Measurements from ENCODE around the gene FAM81B.
A peak's percentile ranks its signal among the peaks of the same experiment; 100 is the strongest.

FAM81B gene

DNA sequence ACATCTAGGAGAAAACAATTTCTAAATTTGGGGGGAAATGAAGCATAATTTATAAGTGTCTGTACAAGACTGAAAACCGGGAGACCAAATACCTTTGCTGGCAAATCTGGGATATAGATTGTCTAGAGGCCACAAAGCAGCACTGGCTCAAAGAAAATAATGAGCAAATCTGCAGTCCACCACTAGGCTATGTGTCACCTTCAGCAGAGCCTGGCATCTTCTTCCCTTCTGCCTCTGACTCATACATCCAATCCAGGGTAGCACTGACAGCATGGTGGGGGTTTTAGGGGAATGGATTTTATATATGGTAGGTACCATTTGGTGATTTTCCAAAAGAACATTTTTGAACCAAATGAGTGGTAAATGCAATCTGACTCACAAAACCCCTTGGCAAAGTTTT is 12.8 kb downstream of the FAM81B start:
- DNase-seq = no peak

DNA sequence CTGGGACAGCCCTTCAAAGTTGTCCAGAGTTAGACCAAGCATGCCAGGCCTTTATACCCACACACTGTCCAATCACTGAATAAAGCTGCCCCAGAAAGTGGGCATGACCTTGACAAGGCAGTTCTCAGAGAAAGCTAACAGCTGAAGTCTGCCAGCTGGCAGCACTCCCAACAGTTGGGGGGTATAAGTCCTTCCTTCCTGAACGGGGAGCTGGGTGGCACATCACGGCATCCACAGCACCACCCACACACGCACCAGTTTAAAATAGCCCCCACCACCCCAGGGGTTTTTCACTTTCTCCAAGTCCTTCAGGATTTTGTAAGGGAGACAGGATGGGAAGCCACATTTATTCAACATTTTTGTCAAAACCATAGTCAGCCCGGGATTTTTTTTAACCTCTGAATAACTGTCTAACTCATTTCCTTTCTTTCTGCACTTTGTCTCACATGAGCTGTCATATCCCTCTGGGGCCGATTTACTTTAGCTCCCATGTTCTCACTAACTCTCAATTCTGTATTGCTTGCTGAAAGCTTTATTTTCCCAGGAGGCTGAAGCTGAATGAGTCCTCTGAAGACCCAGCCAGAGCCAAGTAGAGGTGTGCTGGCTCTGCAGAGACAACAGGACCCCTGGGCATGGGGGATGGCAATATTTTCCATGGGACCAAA is 15.4 kb downstream of the FAM81B start:
- no peak for DNase-seq

DNA sequence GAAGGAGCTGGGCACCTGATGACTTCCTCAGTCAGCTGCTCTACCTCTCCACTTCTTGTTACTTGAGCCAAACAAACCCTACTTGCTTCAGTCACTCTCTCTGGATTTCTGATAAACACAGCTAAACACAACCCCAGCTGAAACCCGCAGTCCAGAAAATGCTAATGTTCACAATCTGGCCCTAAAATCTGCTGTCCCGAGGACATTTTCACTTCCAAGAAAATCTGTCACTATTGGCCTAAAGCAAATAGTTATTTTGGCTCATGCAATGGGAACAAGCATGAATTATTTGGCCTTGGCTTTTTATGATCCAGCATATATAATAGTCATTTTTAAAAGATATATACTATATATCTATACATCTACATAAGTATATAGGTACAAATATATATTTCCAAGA is 19.1 kb downstream of the FAM81B start:
- no peak for DNase-seq

DNA sequence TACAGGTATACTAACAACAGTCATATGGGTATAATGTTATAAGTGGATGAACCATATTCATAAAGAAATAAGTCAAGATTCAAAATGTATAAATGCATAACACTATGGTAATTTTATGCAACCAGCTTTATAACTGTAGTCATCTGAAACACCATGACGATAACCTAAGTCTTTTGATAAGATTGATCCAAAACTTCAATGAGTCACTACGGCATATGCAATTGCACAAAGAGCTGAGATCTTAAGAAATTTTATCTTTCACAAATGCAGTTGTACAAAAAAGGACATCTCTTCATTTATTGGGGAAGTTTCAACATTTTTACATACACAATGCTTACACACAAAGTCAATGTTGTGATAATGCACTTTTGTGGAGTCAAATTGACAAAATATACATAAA is 20.3 kb downstream of the FAM81B start:
- no peak for DNase-seq

DNA sequence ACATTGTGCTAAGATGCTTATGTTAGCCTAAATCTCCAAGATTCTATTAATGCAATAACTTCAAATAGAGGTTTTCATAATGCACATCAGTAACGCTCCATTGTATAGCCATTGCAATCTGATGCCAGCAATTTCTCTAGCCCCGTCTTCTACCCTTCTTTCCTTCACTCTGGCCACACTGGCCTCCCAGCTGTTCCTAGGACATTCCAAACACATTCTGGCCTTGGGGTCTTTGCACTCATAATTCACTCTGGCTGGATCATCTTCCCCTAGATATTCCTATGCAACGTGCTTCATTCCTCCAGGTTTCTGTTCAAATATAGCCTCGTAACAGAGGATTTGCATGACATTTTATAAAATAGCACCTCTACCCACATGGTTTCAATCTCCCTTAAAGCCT is 23.3 kb downstream of the FAM81B start:
- no peak for DNase-seq

DNA sequence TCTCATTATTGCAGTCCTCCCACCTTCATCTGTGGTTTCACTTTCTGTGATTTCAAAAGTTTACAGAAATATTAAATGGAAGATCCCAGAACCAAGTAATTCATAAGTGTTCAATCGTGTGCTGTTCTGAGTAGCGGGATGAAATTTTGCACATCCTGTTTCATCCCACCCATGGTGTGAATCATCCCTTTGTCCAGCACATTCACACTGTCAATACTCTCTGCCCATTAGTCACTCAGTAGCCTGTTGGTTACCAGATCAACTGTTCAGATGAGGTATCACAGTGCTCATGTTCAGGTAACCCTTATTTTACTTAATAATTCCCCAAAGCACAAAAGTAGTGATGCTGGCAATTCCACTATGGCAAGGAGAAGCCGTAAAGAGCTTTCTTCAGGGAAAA is 26.8 kb downstream of the FAM81B start:
- no peak for DNase-seq

DNA sequence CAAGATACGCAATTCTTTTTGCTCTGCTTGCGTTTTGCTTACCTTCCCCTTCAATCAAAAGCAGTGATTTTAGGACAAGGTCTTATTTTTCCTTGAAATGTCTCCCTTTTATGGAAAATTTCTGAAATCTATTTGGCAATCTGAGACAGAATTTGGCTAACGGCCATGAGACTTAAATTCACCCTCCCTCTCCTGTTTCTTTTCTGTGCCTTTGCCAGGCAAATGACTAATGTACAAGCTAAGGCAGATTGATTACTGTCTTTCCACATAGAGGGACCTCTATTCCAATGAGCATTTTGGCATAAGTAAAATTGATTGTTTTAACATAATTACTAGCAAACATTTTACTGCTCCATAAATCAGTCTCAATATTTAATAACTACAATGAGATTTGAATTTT is 31.7 kb downstream of the FAM81B start:
- DNase-seq = no peak

DNA sequence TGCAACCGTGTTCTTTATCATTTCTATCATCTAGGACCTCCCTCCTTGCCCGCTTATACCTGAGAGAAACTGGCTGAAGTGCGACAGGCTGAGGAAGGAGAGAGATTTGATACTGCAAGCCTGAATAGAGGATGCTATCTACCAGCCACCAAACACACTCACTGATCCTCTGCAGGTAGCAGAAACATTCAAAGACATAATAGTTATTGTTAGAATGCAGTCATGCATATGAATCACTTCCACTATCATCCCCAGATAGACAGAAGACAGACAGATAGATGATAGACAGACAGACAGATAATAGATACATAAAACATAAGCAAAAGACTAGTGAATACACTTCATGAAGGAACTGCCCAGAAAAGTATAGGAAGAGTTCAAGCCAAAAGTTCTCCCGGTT is 32.9 kb downstream of the FAM81B start:
- DNase-seq = peak; percentile 23

DNA sequence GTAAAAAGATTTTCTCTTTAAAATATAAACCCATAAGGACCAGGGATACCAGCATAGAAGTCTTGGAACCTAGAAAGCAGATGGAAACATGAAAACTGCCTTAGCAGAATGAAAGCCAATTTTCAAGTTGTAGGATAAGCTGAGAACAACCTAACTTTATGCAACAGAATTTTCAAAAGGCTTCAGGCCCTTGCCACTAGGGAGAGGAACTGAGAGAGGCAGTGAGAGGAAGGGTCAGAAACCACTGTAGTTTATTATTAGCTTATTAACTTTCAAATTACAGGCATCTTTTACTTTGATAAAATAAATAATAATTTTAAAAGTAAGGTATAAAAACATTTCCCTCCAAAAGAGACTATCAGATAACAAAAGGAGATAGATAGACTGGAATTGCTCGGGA is 33.4 kb downstream of the FAM81B start:
- DNase-seq = no peak

DNA sequence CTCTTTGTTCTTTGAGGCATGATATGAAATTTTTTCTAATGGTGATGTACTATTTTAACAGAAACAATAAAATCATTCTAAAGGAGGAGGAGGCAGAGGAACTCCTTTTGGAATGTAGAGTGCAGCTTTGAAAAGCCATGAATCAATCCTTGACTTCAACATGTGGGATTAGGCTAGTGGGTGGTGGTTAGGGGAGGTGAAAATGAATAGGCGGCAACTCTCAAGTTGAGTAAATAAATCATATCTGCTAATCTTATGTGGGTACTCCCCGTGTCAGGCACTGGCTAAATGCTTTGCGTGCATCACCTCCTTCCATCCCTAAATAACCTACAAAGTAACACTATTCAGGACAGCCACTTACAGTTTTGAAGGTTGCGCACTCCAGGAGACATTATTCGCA is 35.1 kb downstream of the FAM81B start:
- no peak for DNase-seq

DNA sequence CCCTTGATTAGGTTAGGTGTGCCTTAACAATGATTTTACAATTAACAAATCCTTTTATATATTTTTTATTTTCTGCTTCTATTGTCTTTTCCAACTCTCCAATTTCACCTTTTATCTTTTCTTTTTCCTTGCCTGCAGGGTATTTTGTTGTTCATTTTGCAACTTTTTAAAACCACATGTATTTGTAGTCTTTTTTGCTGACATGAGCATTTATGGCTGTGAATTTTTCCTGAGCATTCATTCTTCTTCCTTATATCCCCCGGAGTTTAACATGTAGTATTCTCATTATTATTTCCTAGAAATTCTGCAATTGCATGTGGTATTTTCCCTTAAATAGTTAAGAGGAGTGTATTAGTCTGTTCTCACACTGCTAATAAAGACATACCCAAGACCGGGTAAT is 41.6 kb downstream of the FAM81B start:
- DNase-seq = no peak

DNA sequence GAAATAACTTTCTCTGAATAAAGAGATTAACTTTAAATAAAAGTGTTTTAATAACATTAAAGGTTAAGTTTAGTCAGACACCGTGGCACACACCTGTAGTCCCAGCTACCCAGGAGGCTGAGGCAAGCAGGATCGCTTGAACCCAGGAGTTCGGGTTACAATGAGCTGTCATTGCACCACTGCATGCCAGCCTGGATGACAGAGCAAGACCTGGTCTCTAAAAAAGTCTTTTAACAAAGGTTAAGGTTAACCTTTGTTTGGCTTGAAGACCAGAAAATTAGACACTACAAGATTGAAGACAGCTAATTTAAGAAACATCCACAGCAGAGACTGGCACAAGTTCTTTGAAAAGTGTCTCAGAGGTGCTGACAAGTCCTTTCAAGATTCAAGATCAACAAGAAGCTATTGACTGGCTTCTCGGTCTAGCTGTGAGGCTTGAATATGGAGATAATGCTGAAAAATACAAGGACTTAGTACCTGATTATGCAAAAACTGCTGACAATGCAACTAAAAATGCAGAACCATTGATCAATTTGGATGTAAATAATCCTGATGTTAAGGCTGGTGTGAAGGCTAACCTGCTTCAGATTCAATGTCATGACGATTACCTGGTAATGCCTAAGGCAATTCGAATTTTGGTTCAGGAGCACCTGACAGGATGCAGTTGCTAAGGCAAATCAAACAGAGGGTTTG is 48.8 kb downstream of the FAM81B start:
- DNase-seq = no peak

DNA sequence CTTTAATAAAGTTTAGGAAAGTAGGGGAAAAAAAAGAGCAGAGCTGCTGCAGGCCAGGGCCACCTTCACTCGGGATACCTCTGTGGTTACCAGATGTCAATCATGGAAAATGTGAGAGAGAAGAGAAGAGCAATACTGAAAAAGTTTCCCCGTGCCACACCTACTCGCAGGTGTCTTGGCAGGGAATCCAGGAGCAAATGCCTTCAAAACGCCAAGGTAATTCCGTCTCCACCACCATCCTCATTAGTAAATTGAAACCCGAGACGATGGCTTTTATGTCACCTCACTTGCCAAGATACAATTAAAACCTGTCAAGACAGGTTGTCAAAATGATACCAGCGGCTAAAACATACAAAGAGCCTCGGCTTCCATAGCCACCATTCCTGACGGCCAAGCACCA is 49.7 kb downstream of the FAM81B start:
- DNase-seq = no peak

DNA sequence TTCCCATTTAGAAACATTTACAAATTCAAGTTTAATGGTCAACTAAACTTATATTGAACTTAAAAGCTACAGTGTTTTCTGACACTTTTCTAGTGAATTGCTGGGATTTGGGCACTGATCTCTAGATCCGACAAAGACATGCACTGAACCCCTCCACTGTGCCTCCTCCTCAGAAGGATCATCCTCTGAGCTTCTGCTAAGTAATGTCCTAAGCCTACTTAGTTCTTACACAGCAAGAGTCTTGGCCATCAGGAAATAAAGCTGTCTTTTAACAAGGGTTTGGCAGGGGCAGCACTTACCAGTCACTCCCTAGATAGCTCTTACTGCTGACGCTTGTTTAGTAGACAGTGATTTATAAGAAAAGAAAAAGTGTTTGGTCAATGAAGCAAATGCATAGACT is 50.5 kb downstream of the FAM81B start:
- no peak for DNase-seq

DNA sequence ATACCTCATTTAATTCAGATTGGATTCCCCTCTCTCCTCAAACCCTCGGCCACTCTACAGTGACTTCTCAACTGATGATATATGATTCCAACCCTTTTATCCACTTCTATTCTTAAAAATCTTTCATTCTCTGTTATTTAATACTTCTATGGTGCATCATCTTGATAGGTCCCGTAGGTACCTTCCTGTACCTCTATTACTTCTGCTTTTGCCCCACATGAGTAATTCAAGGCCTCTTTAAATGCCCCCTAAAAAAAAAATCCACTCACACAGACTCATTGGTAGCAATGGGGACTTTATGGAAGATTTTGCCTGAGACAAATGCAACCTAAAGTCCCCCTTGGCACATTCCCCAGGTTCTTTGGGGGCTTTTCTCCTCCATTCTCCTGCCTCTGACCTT is 54.3 kb downstream of the FAM81B start:
- DNase-seq = no peak

DNA sequence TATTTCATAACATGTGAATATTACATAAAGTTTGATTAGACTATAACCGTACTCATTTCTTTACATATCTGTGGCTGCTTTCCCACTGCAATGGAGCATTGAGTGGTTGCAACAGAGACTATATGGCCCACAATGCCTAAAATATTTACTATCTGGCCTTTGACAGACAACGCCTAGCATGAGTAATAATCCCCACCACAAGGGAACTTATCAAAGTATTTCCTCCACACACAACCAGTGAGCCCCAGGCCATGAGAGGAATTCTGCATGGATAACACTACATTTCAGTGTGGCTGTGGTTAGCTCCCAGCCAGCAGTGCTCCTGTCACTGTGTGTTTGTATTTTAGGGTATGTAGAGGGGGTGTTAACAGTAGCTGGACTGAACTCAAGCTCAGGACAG is 54.8 kb downstream of the FAM81B start:
- DNase-seq = no peak

DNA sequence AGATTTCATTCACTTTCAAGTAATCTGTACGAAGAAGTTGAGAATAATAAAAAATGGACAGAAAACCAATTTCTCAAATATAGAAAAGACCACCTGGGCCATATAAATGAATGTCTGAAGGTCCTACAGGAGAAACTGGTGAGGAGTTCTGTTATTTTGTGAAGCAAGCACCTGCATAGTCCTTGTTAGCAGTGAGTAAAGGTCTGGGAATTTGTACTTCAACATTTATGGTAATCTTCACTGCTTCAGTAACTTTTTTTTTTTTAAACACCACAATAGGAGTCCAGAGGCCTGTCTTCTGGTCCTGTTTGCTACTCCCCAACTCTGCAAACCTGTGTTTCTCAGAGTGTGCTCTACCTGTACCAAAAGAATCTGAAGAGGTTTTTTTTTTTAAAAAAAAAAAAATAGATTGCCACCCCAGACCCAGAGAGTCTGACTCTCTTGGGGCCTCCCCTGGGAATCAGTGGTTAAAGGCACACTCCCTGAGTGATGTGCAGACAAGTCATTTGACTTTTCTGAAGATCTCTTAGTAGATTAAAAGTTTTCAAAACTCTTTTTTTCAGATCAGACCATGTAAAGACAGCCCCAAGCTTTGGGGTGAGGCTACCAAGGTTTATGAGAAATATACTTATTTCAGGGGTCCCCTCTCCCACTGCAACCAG is 55.5 kb downstream of the FAM81B start:
- no peak for DNase-seq

DNA sequence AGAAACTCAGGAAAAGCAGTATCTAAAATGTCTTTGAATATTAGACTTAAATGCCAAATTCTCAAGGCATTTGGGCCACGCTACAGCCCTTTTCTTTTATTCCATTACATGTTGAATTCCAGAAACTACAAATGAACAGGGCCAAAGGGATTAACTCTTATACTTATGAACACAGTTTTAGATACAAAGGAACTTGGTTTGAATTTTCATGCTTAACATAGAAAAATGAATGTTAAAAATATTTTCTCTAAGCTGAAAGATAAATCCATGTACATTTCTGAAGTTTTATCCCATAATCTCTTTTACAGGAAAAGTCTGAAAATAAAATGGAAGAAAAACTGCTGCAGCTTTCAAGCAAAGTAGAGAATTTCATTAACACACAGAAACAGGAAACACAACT is 56.8 kb downstream of the FAM81B start:
- DNase-seq = no peak

DNA sequence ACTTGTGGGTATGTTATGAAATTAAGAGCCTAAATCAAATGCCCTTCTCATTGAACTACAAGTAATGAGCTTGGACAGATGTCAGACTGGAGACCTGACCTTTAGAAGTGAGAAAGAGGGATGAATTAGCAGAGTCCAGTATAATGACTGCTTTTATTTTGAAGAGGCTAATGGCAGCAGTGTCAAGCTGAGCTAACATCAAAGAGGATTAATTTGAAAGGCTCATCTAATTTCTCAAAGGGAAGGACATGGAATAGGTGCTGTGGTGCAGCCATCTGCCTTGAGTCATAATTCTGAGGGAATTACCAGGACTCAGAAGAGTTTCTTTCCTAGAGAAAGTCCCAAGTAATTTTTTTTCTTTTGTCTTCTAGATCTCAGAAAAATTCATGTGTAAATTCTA is 57.6 kb downstream of the FAM81B start:
- DNase-seq = peak; percentile 67

DNA sequence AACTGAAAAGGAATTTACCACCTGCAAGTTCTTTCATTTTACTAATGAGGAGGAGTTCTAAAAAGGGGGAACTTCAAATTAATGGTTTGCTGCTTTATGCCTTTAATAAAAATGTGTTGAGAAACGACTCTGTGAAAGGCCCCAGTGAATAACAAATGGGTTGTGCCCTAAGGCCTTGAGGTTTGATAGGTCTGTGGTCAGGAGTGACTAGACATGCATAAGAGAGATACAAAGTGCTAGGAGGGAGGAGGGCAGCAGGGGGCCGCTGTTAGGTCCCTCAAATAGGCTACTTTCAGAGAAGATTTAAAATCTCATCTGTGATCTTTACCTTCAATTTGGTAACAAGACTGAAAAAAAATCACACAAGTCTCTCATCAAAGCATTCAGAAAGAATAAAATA is 58.3 kb downstream of the FAM81B start:
- DNase-seq = no peak

DNA sequence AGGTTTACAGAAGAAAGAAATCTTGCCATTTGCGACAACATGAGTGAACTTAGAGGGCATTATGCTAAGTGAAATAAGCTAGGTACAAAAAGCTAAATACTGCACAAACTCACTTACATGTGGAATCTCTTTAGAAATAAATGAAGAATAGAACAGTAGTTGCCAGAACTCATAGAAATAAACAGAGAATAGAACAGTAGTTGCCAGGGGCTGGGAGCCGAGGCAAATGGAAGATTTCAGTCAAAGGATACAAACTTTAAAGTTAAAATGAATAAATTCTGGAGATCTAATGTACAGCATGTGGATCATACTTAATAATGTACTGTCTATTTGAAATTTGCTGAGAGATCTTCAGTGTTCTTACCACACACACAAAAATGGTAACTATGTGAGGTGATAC is 63.4 kb downstream of the FAM81B start:
- no peak for DNase-seq

DNA sequence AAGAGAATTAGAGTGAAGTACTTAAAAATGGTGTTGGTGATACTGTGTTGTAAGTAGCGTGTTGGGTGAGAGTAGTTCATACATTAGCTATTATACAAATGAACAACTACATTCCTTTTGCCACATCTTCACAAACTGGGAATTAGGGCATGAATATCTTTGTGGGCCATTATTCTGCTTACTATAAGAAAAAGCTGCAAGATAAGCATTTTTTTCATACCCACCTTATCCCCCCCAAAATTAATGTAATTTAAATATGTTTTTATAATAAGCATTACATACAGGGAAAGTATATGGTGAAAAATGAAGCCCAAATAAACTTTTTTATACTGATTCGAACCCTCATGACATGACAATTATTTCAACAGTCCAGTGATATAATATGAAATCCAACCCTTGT is 69.5 kb downstream of the FAM81B start:
- DNase-seq = no peak

DNA sequence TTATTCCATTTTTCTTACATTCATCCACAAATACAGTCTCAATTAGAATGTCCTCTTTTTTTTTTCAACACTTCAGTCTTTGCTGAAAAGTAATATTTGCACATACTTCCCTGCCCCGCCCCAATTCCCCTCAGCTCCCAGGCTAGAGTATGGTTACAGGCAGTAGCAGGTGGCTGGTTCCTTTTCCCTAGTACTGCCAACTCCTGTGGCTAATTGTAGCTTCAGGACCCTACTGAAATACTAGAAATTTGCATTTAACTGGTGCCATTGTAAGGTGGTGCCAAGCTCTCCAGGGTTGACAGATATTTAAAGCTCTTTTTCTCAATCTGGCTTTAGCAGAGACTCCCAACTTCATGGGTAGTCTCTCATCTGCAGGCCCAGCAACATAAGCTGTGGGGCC is 80.3 kb downstream of the FAM81B start:
- no peak for DNase-seq

DNA sequence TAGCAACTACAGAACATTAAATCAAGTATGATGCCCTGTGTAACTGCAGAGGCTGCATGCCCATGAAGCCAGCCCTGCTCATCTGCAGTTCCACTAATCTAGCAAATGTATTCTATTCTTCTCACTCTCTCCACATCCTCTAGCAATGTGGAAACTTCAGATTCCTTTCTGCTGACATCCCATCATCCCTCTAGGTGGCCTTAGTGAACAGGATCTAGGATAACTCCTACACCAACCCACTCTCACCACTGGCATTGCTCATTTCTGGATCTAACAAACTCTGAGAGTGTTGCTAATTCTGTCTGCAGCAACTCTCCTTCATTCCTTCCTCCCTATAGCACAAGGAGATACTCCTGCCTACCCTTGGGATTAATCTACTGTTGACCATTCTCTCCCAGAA is 80.8 kb downstream of the FAM81B start:
- DNase-seq = no peak

DNA sequence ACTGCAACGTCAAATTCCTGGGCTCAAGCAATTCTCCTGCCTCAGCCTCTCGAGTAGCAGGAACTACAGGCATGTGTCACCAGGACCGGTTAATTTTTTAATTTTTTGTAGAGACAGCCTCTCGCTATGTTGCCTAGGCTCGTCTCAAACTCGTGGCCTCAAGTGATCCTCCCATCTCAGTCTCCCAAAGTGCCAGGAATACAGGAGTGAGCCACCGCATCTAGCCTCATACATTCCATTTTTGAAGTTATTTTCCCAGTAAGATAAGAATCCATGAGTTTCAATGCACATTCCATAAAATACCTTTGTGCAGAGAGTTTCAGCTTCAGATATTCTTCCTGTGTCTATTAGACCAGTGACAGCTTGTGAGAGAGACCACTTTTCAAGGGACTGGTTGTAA is 93.3 kb downstream of the FAM81B start:
- DNase-seq = no peak
